ENCODE data around the gene NCR2. TPM values are rescaled to one million over a fixed set of nuclear protein-coding genes. Genes with fewer than 3 reads are reported as not detected.

Gene NCR2
- total and polyA plus RNA-seq, 2 of the 13 experiments (the other 11 are each of a cell fraction or from before 2014, with no cell fraction given) = not detected

DNA sequence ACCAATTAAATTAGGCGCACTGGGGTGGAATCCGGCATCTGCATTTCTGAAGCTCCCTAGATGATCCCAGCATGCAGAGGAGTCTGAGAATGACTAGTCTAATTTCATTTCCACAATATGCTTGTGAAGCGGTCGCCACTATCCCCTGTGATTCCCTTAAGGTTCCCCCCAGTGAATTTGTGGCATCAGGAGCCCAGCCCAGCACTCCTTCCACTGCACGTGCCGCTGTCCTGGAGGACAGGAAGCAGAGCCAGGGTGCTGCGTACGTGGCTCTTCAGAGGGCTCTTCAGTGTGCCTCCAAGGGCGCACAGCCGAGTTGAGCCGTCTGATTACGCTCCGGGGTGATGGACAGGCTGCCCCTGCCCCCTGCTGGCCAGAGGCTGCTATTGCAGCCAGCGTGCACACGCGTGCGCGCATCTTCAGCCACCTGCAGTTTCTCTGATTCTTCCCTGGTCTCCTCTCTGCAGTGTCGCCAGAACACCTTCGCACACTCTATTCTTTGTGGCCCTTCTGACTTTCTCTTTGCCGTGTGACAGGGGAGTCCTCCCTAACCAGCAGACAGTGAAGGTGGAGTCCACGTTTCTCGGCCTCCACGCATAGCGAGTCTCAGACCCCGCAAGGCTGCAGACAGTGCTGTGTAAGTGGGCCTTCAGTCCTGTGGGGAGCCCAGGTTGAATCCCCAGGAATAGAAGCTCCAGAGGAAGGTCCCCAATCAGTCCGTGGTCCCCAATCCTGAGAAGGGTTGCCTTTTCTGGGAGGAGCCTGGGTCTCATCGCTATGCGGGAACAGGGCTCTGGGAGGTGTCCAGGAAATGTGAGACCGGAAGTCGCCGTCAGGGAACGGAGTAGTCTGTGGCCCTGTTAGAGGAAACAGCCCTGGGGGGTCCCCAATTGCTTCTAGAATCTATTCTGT lies 16.5 kb upstream of the NCR2 start (continued):
- TF ChIP-seq ZNF431 (CRISPR knock-in tag; IDR thresholded peaks at IDR 0.05; ENCODE audit: borderline replicate concordance, low read depth) (no peak), KLF16 (CRISPR knock-in tag; IDR thresholded peaks at IDR 0.05) (peak in 1 of 2 experiments; percentile 81; a peak in 2 of 4 replicates), ZSCAN31 (CRISPR knock-in tag; IDR thresholded peaks at IDR 0.05; ENCODE audit: low read depth) (peak; percentile 68; the same call in 1 of the 2 replicates), ZMYM3 (CRISPR knock-in tag; IDR thresholded peaks at IDR 0.05) (peak; percentile 74; the same call in 1 of the 2 replicates), MEIS2 (CRISPR knock-in tag; IDR thresholded peaks at IDR 0.05) (peak; percentile 90), ZBTB42 (CRISPR knock-in tag; IDR thresholded peaks at IDR 0.05) (no peak), MYNN (CRISPR knock-in tag; IDR thresholded peaks at IDR 0.05; ENCODE audit: low read depth) (no peak), EED (CRISPR knock-in tag; IDR thresholded peaks at IDR 0.05) (no peak), RFX5 (IDR thresholded peaks at IDR 0.05; ENCODE audit: low read depth, low read length) (no peak), ZNF558 (CRISPR knock-in tag; IDR thresholded peaks at IDR 0.05; ENCODE audit: borderline replicate concordance) (no peak), NCOR1 (IDR thresholded peaks at IDR 0.05; ENCODE audit: borderline replicate concordance, low read length) (no peak), FOXA3 (CRISPR knock-in tag; IDR thresholded peaks at IDR 0.05) (0 out of 2 replicates have a peak, but pooled peaks have one; percentile 11), PRMT3 (CRISPR knock-in tag; IDR thresholded peaks at IDR 0.05; ENCODE audit: borderline replicate concordance, low read depth) (no peak), KMT2A (CRISPR knock-in tag; IDR thresholded peaks at IDR 0.05) (no peak), PHF8 (CRISPR knock-in tag; IDR thresholded peaks at IDR 0.05) (no peak), ZNF124 (CRISPR knock-in tag; IDR thresholded peaks at IDR 0.05) (peak; percentile 77; the same call in 1 of the 2 replicates), TAF1 (CRISPR knock-in tag; IDR thresholded peaks at IDR 0.05) (0 out of 2 replicates have a peak, but pooled peaks have one; percentile 13), XBP1 (CRISPR knock-in tag; IDR thresholded peaks at IDR 0.05) (no peak), SIX4 (CRISPR knock-in tag; IDR thresholded peaks at IDR 0.05) (no peak), FOXK2 (IDR thresholded peaks at IDR 0.05) (no peak), CEBPG (CRISPR knock-in tag; IDR thresholded peaks at IDR 0.05) (no peak), ZNF7 (CRISPR knock-in tag; IDR thresholded peaks at IDR 0.05) (no peak), KDM4B (CRISPR knock-in tag; IDR thresholded peaks at IDR 0.05) (peak; percentile 80; the same call in 1 of the 2 replicates), ZNF678 (CRISPR knock-in tag; IDR thresholded peaks at IDR 0.05) (no peak)
- TF ChIP-seq, protein P1, sequence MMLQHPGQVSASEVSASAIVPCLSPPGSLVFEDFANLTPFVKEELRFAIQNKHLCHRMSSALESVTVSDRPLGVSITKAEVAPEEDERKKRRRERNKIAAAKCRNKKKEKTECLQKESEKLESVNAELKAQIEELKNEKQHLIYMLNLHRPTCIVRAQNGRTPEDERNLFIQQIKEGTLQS (CRISPR knock-in tag; IDR thresholded peaks at IDR 0.05) = peak; percentile 59
- TF ChIP-seq, protein P2, sequence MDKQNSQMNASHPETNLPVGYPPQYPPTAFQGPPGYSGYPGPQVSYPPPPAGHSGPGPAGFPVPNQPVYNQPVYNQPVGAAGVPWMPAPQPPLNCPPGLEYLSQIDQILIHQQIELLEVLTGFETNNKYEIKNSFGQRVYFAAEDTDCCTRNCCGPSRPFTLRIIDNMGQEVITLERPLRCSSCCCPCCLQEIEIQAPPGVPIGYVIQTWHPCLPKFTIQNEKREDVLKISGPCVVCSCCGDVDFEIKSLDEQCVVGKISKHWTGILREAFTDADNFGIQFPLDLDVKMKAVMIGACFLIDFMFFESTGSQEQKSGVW (CRISPR knock-in tag; IDR thresholded peaks at IDR 0.05; ENCODE audit: borderline replicate concordance) = no peak
- TF ChIP-seq, protein P3, sequence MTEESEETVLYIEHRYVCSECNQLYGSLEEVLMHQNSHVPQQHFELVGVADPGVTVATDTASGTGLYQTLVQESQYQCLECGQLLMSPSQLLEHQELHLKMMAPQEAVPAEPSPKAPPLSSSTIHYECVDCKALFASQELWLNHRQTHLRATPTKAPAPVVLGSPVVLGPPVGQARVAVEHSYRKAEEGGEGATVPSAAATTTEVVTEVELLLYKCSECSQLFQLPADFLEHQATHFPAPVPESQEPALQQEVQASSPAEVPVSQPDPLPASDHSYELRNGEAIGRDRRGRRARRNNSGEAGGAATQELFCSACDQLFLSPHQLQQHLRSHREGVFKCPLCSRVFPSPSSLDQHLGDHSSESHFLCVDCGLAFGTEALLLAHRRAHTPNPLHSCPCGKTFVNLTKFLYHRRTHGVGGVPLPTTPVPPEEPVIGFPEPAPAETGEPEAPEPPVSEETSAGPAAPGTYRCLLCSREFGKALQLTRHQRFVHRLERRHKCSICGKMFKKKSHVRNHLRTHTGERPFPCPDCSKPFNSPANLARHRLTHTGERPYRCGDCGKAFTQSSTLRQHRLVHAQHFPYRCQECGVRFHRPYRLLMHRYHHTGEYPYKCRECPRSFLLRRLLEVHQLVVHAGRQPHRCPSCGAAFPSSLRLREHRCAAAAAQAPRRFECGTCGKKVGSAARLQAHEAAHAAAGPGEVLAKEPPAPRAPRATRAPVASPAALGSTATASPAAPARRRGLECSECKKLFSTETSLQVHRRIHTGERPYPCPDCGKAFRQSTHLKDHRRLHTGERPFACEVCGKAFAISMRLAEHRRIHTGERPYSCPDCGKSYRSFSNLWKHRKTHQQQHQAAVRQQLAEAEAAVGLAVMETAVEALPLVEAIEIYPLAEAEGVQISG (CRISPR knock-in tag; IDR thresholded peaks at IDR 0.05) = peak; percentile 61; the same call in 1 of the 2 replicates
- TF ChIP-seq, protein P4, sequence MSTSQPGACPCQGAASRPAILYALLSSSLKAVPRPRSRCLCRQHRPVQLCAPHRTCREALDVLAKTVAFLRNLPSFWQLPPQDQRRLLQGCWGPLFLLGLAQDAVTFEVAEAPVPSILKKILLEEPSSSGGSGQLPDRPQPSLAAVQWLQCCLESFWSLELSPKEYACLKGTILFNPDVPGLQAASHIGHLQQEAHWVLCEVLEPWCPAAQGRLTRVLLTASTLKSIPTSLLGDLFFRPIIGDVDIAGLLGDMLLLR (CRISPR knock-in tag; IDR thresholded peaks at IDR 0.05) = no peak

Data from HepG2 (cell line).